CD4-positive, alpha-beta T cell (primary cell): ENCODE measurements around the gene METTL2B. TPM values are rescaled to one million over a fixed set of nuclear protein-coding genes. Genes with fewer than 3 reads are reported as not detected.

Experiments
- ATAC-seq: fragments of 200-7000 bp; cut with Tn5 transposase; one replicate; pipeline ENCODE4 v1.10.0; 2022; ENCODE audit warnings: mild to moderate bottlenecking; ENCODE audit not compliant: poor library complexity
- CTCF ChIA-PET: fragments of 350-600 bp; sonication (Branson Sonifier 250); formaldehyde crosslinking; loops from one replicate; lab custom pipeline; 2021; ENCODE audit warnings: antibody characterized with exemption, inconsistent platforms; lab: Charles Lee
- POLR2A ChIA-PET: fragments of 350-600 bp; sonication (Branson Sonifier 250); formaldehyde crosslinking; loops from one replicate; lab custom pipeline; 2021; ENCODE audit warnings: antibody characterized with exemption, inconsistent platforms; lab: Charles Lee
- DNase-seq, 14 experiments: peaks; one replicate each; pipeline ENCODE4 v3.0.0-alpha.2; 2013 to 2020; ENCODE audit warnings: mixed read lengths in 2 of 14
- H3K27ac ChIP-seq, 2 donors: one replicate each; pipeline versions ENCODE4 v1.5.1 to v1.7.0; 2013; ENCODE audit warnings: low read length in 2 of 2, low read depth in 1 of 2, mild to moderate bottlenecking in 1 of 2
- H3K27me3 ChIP-seq, 2 experiments: 1 replicate in 1 of 2; 2 replicates in 1 of 2; pipeline versions ENCODE4 v1.6.1 to v1.7.0; 2013; ENCODE audit warnings: low read length in 2 of 2, control low read depth in 1 of 2, mild to moderate bottlenecking in 1 of 2, moderate library complexity in 1 of 2; ENCODE audit not compliant: insufficient read depth in 2 of 2, control insufficient read depth in 1 of 2
- H3K36me3 ChIP-seq: one replicate; pipeline ENCODE4 v1.6.1; 2013; ENCODE audit warnings: low read length, control low read depth; ENCODE audit not compliant: insufficient read depth
- H3K4me1 ChIP-seq: one replicate; pipeline ENCODE4 v1.6.1; 2013; ENCODE audit warnings: low read length, control low read depth; ENCODE audit not compliant: insufficient read depth
- H3K4me3 ChIP-seq: one replicate; pipeline ENCODE4 v1.5.1; 2013; ENCODE audit warnings: mild to moderate bottlenecking, low read length, moderate library complexity
- H3K9me3 ChIP-seq, 2 experiments: 1 replicate in 1 of 2; 2 replicates in 1 of 2; pipeline versions ENCODE4 v1.6.1 to v1.7.0; 2013; ENCODE audit warnings: low read length in 2 of 2, mild to moderate bottlenecking in 2 of 2, control low read depth in 1 of 2, moderate library complexity in 1 of 2; ENCODE audit not compliant: control insufficient read depth in 1 of 2, insufficient read depth in 1 of 2
- H3K27ac Mint-ChIP-seq: one replicate; pipeline ENCODE4 v1.8.0; 2020; ENCODE audit warnings: mixed read lengths
- H3K27me3 Mint-ChIP-seq: one replicate; pipeline ENCODE4 v1.8.0; 2021; ENCODE audit warnings: mixed read lengths
- H3K36me3 Mint-ChIP-seq: one replicate; pipeline ENCODE4 v1.8.0; 2021; ENCODE audit warnings: low read depth, mixed read lengths
- H3K4me1 Mint-ChIP-seq: one replicate; pipeline ENCODE4 v1.8.0; 2021; ENCODE audit warnings: low read depth, mixed read lengths
- H3K4me3 Mint-ChIP-seq: one replicate; pipeline ENCODE4 v1.8.0; 2020; ENCODE audit warnings: mild to moderate bottlenecking, mixed read lengths
- H3K9me3 Mint-ChIP-seq: one replicate; pipeline ENCODE4 v1.8.0; 2020; ENCODE audit warnings: mixed read lengths
- CTCF ChIP-seq: fragments of 200-600 bp; IDR thresholded peaks from one replicate; pipeline ENCODE4 v1.8.0; 2022; ENCODE audit warnings: antibody characterized with exemption, mild to moderate bottlenecking
- intact Hi-C, 2 experiments: fragments of 100-400 bp; cut with DNase I in 1 of 2; cut with micrococcal nuclease in 1 of 2; formaldehyde crosslinking; loops; one replicate each; pipeline versions ENCODE4 v1.15.1 to v1.9.0; 2023 to 2025; cut with DNase I, micrococcal nuclease
- total RNA-seq, 174 experiments: library from RNA in 2 of 174; stranded (reverse) in 2 of 174; gene quantifications; one replicate each; pipeline ENCODE4 v1.2.3 and lab custom pipeline; 2021 to 2026

Gene METTL2B
- total RNA-seq, 2 experiments from 2014 or later, result 7.1 to 8.2 TPM

DNA sequence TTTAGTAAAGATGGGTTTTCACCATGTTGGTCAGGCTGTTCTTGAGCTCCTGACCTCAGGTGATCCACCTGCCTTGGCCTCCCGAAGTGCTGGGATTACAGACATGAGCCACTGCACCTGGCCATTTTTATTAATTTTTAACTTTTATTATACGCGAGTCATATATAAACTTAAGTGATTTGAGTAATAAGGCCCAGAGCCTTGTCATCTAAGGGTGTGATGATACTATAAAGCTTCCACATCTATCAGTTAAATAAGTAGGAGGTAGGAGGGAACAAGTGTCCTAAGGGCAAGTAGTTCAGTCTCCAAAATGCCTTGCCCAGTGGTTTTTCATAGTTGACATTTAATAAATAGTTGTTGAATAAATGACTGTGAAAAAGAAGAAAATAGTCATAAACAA, 34.2 kb upstream of the METTL2B start:
- Mint-ChIP-seq H3K9me3 (no peaks in the 10 kb centered on the region), H3K36me3 (no peaks in the 10 kb centered on the region), H3K27me3 (no peaks in the 10 kb centered on the region), H3K4me3 (no peak overlapping the region), H3K4me1 (no peaks in the 10 kb centered on the region), H3K27ac (no peak overlapping the region)
- H3K27ac ChIP-seq, result no peak overlapping the region
- POLR2A ChIA-PET, result no interaction called here
- no peaks in the 10 kb centered on the region for H3K9me3 ChIP-seq
- CTCF ChIA-PET, result interaction anchor here (0.6 kb wide), 1 partner anchor 13 kb away, joined by 4 read pairs; no protein-coding TSS in a partner anchor
- H3K4me1 ChIP-seq, result peaks cover 9% of the 10 kb centered on the region
- no peak for TF ChIP-seq CTCF
- ATAC-seq (no peak), DNase-seq (no peak)
- intact Hi-C loops, result no loop called here
- H3K36me3 ChIP-seq, result no peaks in the 10 kb centered on the region
- H3K27me3 ChIP-seq, result no peaks in the 10 kb centered on the region
- H3K4me3 ChIP-seq, result no peak overlapping the region

- no peak overlapping the region for H3K4me3 Mint-ChIP-seq
- ATAC-seq (no peak), DNase-seq (no peak)
- POLR2A ChIA-PET, result interaction anchor here (0.9 kb wide), 1 partner anchor 17 kb away, joined by 3 read pairs; no protein-coding TSS in a partner anchor
- CTCF ChIA-PET, result interaction anchor here (0.8 to 1.9 kb wide), 2 partner anchors 10 to 17 kb away, joined by 3 to 5 read pairs; no protein-coding TSS in a partner anchor
- no peaks in the 10 kb centered on the region for H3K9me3 Mint-ChIP-seq
- Histone ChIP-seq H3K36me3 (no peaks in the 10 kb centered on the region), H3K27me3 (no peaks in the 10 kb centered on the region), H3K4me1 (peaks cover 9% of the 10 kb centered on the region), H3K9me3 (no peaks in the 10 kb centered on the region), H3K27ac (no peak overlapping the region), H3K4me3 (no peak overlapping the region)
- no peak for TF ChIP-seq CTCF
- intact Hi-C loops, result no loop called here
- no peaks in the 10 kb centered on the region for H3K4me1 Mint-ChIP-seq
- no peaks in the 10 kb centered on the region for H3K36me3 Mint-ChIP-seq
- no peaks in the 10 kb centered on the region for H3K27me3 Mint-ChIP-seq
- H3K27ac Mint-ChIP-seq, result no peak overlapping the region
Observed at GRCh38 chr7:128443831-128444600, 32.5 kb upstream of the METTL2B start.

GRCh38 chr7:128446306-128446705, 30.2 kb upstream of the METTL2B start:
- no peak for ATAC-seq
- intact Hi-C loops, result no loop called here
- Histone ChIP-seq H3K27me3 (no peaks in the 10 kb centered on the region), H3K27ac (no peak overlapping the region), H3K4me1 (peaks cover 9% of the 10 kb centered on the region), H3K9me3 (no peaks in the 10 kb centered on the region), H3K4me3 (no peak overlapping the region), H3K36me3 (no peaks in the 10 kb centered on the region)
- Mint-ChIP-seq H3K4me3 (no peak overlapping the region), H3K36me3 (no peaks in the 10 kb centered on the region), H3K27me3 (no peaks in the 10 kb centered on the region), H3K27ac (no peak overlapping the region), H3K4me1 (no peaks in the 10 kb centered on the region), H3K9me3 (no peaks in the 10 kb centered on the region)
- CTCF ChIA-PET, result no interaction called here
- no peak for TF ChIP-seq CTCF
- DNase-seq, result no peak
- POLR2A ChIA-PET, result no interaction called here
